Large intestine (tissue), 3 donors: ENCODE results near the gene TDG. TPM values are rescaled to one million over a fixed set of nuclear protein-coding genes. Genes with fewer than 3 reads are reported as not detected.

Experiments
- DNase-seq, 2 donors: peaks; one replicate each; pipeline versions ENCODE4 v3.0.0 to v3.0.0-alpha.2; 2013
- H3K27ac ChIP-seq: one replicate; pipeline ENCODE4 v1.5.1; 2013; ENCODE audit warnings: low read length
- H3K27me3 ChIP-seq: 2 replicates; pipeline ENCODE4 v1.6.1; 2013; ENCODE audit warnings: low read length; ENCODE audit not compliant: control insufficient read depth, insufficient read depth
- H3K36me3 ChIP-seq: 2 replicates; pipeline ENCODE4 v1.6.1; 2013; ENCODE audit warnings: low read length; ENCODE audit not compliant: control insufficient read depth, insufficient read depth
- H3K4me1 ChIP-seq: one replicate; pipeline ENCODE4 v1.6.1; 2013; ENCODE audit warnings: low read length; ENCODE audit not compliant: control insufficient read depth, insufficient read depth
- H3K4me3 ChIP-seq: one replicate; pipeline ENCODE4 v1.5.1; 2013; ENCODE audit warnings: low read length
- H3K9me3 ChIP-seq: one replicate; pipeline ENCODE4 v1.6.1; 2013; ENCODE audit warnings: mild to moderate bottlenecking, low read depth, low read length, moderate library complexity; ENCODE audit not compliant: control insufficient read depth
- WGBS: methylation state at CpG from one replicate; pipeline ENCODE4 v1.1.5; 2013; ENCODE audit warnings: low lambda C conversion rate; ENCODE audit not compliant: insufficient coverage; 5-methylcytosine and 5-hydroxymethylcytosine counted together
- polyA plus RNA-seq: library from polyadenylated mRNA; unstranded; fragments of 120-200 nt; gene quantifications from one replicate; pipeline ENCODE4 v1.2.1, GENCODE V29; 2013

The TDG gene
- polyA plus RNA-seq, 1 donor = 44.8 TPM

GRCh38 chr12:103986829-103987228 is 21.2 kb downstream of the TDG start:
- H3K27me3 ChIP-seq = no peaks in the 10 kb centered on the region
- H3K36me3 ChIP-seq = peaks cover 45% of the 10 kb centered on the region
- no CpG with 5 or more reads among the region's 2 CpGs for WGBS
- DNase-seq = no peak
- no peaks in the 10 kb centered on the region for H3K9me3 ChIP-seq
- H3K4me1 ChIP-seq = no peaks in the 10 kb centered on the region
- no peak overlapping the region for H3K27ac ChIP-seq
- H3K4me3 ChIP-seq = no peak overlapping the region

- no peak overlapping the region for H3K27ac ChIP-seq
- WGBS = 92% methylated on average over 2 of the region's 4 CpGs
- no peaks in the 10 kb centered on the region for H3K9me3 ChIP-seq
- no peaks in the 10 kb centered on the region for H3K4me1 ChIP-seq
- peaks cover 3% of the 10 kb centered on the region for H3K27me3 ChIP-seq
- DNase-seq = no peak
- no peak overlapping the region for H3K4me3 ChIP-seq
- peaks cover 4% of the 10 kb centered on the region for H3K36me3 ChIP-seq
Measured at GRCh38 chr12:103994235-103994634, 28.6 kb downstream of the TDG start.

GRCh38 chr12:103996595-103996994 is 30.9 kb downstream of the TDG start:
- Histone ChIP-seq H3K4me1 (no peaks in the 10 kb centered on the region), H3K27me3 (peaks cover 3% of the 10 kb centered on the region), H3K4me3 (no peak overlapping the region), H3K27ac (no peak overlapping the region), H3K9me3 (no peaks in the 10 kb centered on the region), H3K36me3 (no peaks in the 10 kb centered on the region)
- no peak for DNase-seq
- no CpG with 5 or more reads among the region's 5 CpGs for WGBS

GRCh38 chr12:103997286-103997900 is 31.7 kb downstream of the TDG start:
- DNase-seq = peak; percentile 47 to 78
- Histone ChIP-seq H3K27ac (no peak overlapping the region), H3K4me1 (no peaks in the 10 kb centered on the region)

GRCh38 chr12:103998976-103999375 is 33.3 kb downstream of the TDG start:
- Histone ChIP-seq H3K9me3 (no peaks in the 10 kb centered on the region), H3K27me3 (peaks cover 5% of the 10 kb centered on the region), H3K27ac (no peak overlapping the region), H3K36me3 (no peaks in the 10 kb centered on the region), H3K4me3 (no peak overlapping the region), H3K4me1 (no peaks in the 10 kb centered on the region)
- no peak for DNase-seq
- 80% methylated on average over 1 of the region's 5 CpGs for WGBS

More at GRCh38 chr12:103997286-103997900, 31.7 kb downstream of the TDG start:
- Histone ChIP-seq H3K36me3 (no peaks in the 10 kb centered on the region), H3K4me3 (no peak overlapping the region), H3K9me3 (no peaks in the 10 kb centered on the region), H3K27me3 (peaks cover 5% of the 10 kb centered on the region)
- WGBS = 20% methylated on average over 1 of the region's 16 CpGs

GRCh38 chr12:104000807-104001434 is 35.2 kb downstream of the TDG start:
- no peak for DNase-seq
- 84% methylated on average over 2 of the region's 3 CpGs for WGBS

GRCh38 chr12:104002686-104003085 is 37.0 kb downstream of the TDG start:
- H3K36me3 ChIP-seq = no peaks in the 10 kb centered on the region
- no peak overlapping the region for H3K4me3 ChIP-seq
- no peaks in the 10 kb centered on the region for H3K4me1 ChIP-seq
- 100% methylated on average over 3 of the region's 3 CpGs for WGBS
- no peak overlapping the region for H3K27ac ChIP-seq
- peaks cover 3% of the 10 kb centered on the region for H3K27me3 ChIP-seq
- H3K9me3 ChIP-seq = peaks cover 3% of the 10 kb centered on the region
- no peak for DNase-seq

More at GRCh38 chr12:104000807-104001434, 35.2 kb downstream of the TDG start:
- H3K36me3 ChIP-seq = no peaks in the 10 kb centered on the region
- no peaks in the 10 kb centered on the region for H3K4me1 ChIP-seq
- H3K27me3 ChIP-seq = peaks cover 3% of the 10 kb centered on the region
- H3K9me3 ChIP-seq = no peaks in the 10 kb centered on the region
- H3K27ac ChIP-seq = no peak overlapping the region
- no peak overlapping the region for H3K4me3 ChIP-seq

GRCh38 chr12:104003596-104003995 is 37.9 kb downstream of the TDG start:
- H3K9me3 ChIP-seq = peaks cover 3% of the 10 kb centered on the region
- WGBS = 75% methylated on average over 1 of the region's 2 CpGs
- H3K36me3 ChIP-seq = no peaks in the 10 kb centered on the region
- peaks cover 3% of the 10 kb centered on the region for H3K27me3 ChIP-seq
- no peak overlapping the region for H3K4me3 ChIP-seq
- DNase-seq = no peak
- no peak overlapping the region for H3K27ac ChIP-seq
- no peaks in the 10 kb centered on the region for H3K4me1 ChIP-seq

GRCh38 chr12:104006929-104007328 is 41.3 kb downstream of the TDG start:
- no peaks in the 10 kb centered on the region for H3K36me3 ChIP-seq
- peaks cover 1% of the 10 kb centered on the region for H3K27me3 ChIP-seq
- H3K27ac ChIP-seq = no peak overlapping the region
- H3K9me3 ChIP-seq = peaks cover 3% of the 10 kb centered on the region
- DNase-seq = no peak
- H3K4me3 ChIP-seq = no peak overlapping the region
- no peaks in the 10 kb centered on the region for H3K4me1 ChIP-seq
- no CpG with 5 or more reads among the region's 3 CpGs for WGBS

- no peak overlapping the region for H3K27ac ChIP-seq
- WGBS = no CpG with 5 or more reads among the region's 4 CpGs
- H3K9me3 ChIP-seq = peaks cover 3% of the 10 kb centered on the region
- H3K4me3 ChIP-seq = no peak overlapping the region
- H3K4me1 ChIP-seq = no peaks in the 10 kb centered on the region
- DNase-seq = no peak
- no peaks in the 10 kb centered on the region for H3K27me3 ChIP-seq
- peaks cover 6% of the 10 kb centered on the region for H3K36me3 ChIP-seq
Measured at GRCh38 chr12:104010121-104010520, 44.4 kb downstream of the TDG start.
